HG02610 (cell line): Measurements from ENCODE around the gene TIMD4.

Experiments used
- ATAC-seq: cut with Tn5 transposase; IDR thresholded peaks from one replicate; pipeline ENCODE4 v1.9.1; 2021; ENCODE audit warnings: mild to moderate bottlenecking, moderate library complexity; ENCODE audit not compliant: unreplicated experiment

The TIMD4 gene

GRCh38 chr5:156922207-156922792 is 40.7 kb downstream of the TIMD4 start:
- peak; percentile 49 for ATAC-seq

- peak; percentile 34 for ATAC-seq
These were observed 42.1 kb downstream of the TIMD4 start for GRCh38 chr5:156920861-156921431.

- ATAC-seq: peak; percentile 67
These were observed 42.8 kb downstream of the TIMD4 start for GRCh38 chr5:156920042-156920860.

GRCh38 chr5:156918311-156918845 is 44.6 kb downstream of the TIMD4 start:
- ATAC-seq: no peak

- peak; percentile 8 for ATAC-seq
These were observed 48.7 kb downstream of the TIMD4 start for GRCh38 chr5:156914371-156914737.

- ATAC-seq: peak; percentile 89
These were observed 49.2 kb downstream of the TIMD4 start for GRCh38 chr5:156913719-156914370.

GRCh38 chr5:156913355-156913718 is 49.7 kb downstream of the TIMD4 start:
- no peak for ATAC-seq

- ATAC-seq: no peak
These were observed 50.2 kb downstream of the TIMD4 start for GRCh38 chr5:156912869-156913268.

GRCh38 chr5:156909180-156909579 is 53.8 kb downstream of the TIMD4 start:
- ATAC-seq: no peak

GRCh38 chr5:156907667-156908066 is 55.4 kb downstream of the TIMD4 start:
- ATAC-seq: no peak

GRCh38 chr5:156906807-156907206 is 56.2 kb downstream of the TIMD4 start:
- no peak for ATAC-seq

- ATAC-seq: no peak
These were observed 66.5 kb downstream of the TIMD4 start for GRCh38 chr5:156896546-156896945.

- ATAC-seq: peak; percentile 61
These were observed 69.5 kb downstream of the TIMD4 start for GRCh38 chr5:156893517-156893916.

GRCh38 chr5:156892864-156893263 is 70.2 kb downstream of the TIMD4 start:
- ATAC-seq: no peak

- no peak for ATAC-seq
These were observed 70.8 kb downstream of the TIMD4 start for GRCh38 chr5:156892223-156892622.

- ATAC-seq: peak; percentile 53
These were observed 74.5 kb downstream of the TIMD4 start for GRCh38 chr5:156888520-156888919.

GRCh38 chr5:156883316-156883875 is 79.6 kb downstream of the TIMD4 start:
- ATAC-seq: no peak

GRCh38 chr5:156879665-156880285 is 83.3 kb downstream of the TIMD4 start:
- ATAC-seq: peak; percentile 90

GRCh38 chr5:156871212-156871611 is 91.8 kb downstream of the TIMD4 start:
- ATAC-seq: no peak

GRCh38 chr5:156870498-156870839 is 92.6 kb downstream of the TIMD4 start:
- ATAC-seq: no peak
